OCI-LY3 (cell line): Measurements from ENCODE around the gene ENDOU.

Experiments used
- H2AFZ ChIP-seq: fragments of 200-600, 300-600 bp; shearing (Covaris generic); 2 replicates; pipeline ENCODE4 v1.6.0; 2014; ENCODE audit warnings: antibody characterized with exemption, low read depth, low read length
- H3K27ac ChIP-seq: fragments of 200-600, 300-600 bp; sonication (generic); 2 replicates; pipeline ENCODE4 v1.5.1; 2014; ENCODE audit warnings: mild to moderate bottlenecking, low read length, moderate library complexity, mixed read lengths
- H3K27me3 ChIP-seq: fragments of 200-600, 300-600 bp; sonication (generic); 2 replicates; pipeline ENCODE4 v1.6.1; 2014; ENCODE audit warnings: low read depth, low read length, mixed read lengths
- H3K36me3 ChIP-seq: fragments of 200-600, 300-600 bp; sonication (generic); replicated peaks from 2 replicates; pipeline ENCODE3; 2014; ENCODE audit warnings: low read depth, low read length, mixed read lengths
- H3K4me1 ChIP-seq: fragments of 300-600, 200-600 bp; sonication (generic); 2 replicates; pipeline ENCODE4 v1.6.1; 2014; ENCODE audit warnings: low read length, mixed read lengths
- H3K4me2 ChIP-seq: fragments of 200-600, 300-600 bp; sonication (generic); 2 replicates; pipeline ENCODE4 v1.6.1; 2014; ENCODE audit warnings: low read length, mixed read lengths
- H3K4me3 ChIP-seq: fragments of 300-600, 200-600 bp; sonication (generic); 2 replicates; pipeline ENCODE4 v1.5.1; 2014; ENCODE audit warnings: antibody characterized with exemption, mild to moderate bottlenecking, low read length, moderate library complexity
- H3K79me2 ChIP-seq: fragments of 300-600, 200-600 bp; shearing (Covaris generic); 2 replicates; pipeline ENCODE4 v1.6.1; 2014; ENCODE audit warnings: mild to moderate bottlenecking, low read length, mixed read lengths
- H3K9ac ChIP-seq: fragments of 300-600, 200-600 bp; shearing (Covaris generic); 2 replicates; pipeline ENCODE4 v1.6.0; 2014; ENCODE audit warnings: mild to moderate bottlenecking, low read length, moderate library complexity
- H3K9me3 ChIP-seq: fragments of 200-600, 300-600 bp; shearing (Covaris generic); 2 replicates; pipeline ENCODE4 v1.6.1; 2014; ENCODE audit warnings: low read length, mixed read lengths; ENCODE audit not compliant: insufficient read depth
- H4K20me1 ChIP-seq: fragments of 200-600, 300-600 bp; sonication (generic); 2 replicates; pipeline ENCODE4 v1.6.1; 2016; ENCODE audit warnings: low read length, mixed read lengths; ENCODE audit not compliant: insufficient read depth
- EZH2phosphoT487 ChIP-seq: fragments of 200-600 bp; shearing (Covaris generic); IDR thresholded peaks from 2 replicates; pipeline ENCODE4 v1.6.1; 2018; ENCODE audit warnings: antibody characterized with exemption, mixed run types, low read depth
- TF ChIP-seq, protein P1 (sequence below): fragments of 200-600, 300-600 bp; sonication (generic); IDR thresholded peaks from 2 replicates; pipeline ENCODE4 v1.5.1; 2014; ENCODE audit warnings: antibody characterized with exemption, low read length, low read depth

The ENDOU gene

DNA sequence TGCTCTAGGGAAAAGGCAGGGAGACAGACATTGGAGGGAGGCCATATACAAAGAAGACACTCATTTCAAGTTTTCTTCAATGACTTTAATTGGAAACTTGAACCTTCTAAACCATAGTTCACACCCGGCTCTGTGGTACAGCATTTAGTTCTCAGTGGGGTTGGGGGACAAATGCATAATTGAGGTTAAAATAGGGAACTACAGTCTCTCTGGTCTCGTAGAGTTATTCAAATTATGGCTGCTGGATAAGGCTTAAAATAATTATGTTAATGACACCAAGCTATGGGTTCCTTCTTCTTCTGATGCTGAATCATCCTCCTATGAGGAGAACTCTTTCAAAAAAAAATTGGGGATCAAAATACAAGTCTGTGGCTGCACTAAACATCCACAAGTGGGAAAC is 15.6 kb downstream of the ENDOU start:
- H3K36me3 ChIP-seq = no peaks in the 10 kb centered on the region
- no peaks in the 10 kb centered on the region for H3K9me3 ChIP-seq
- H3K9ac ChIP-seq = peak overlapping the region; percentile 91
- H3K79me2 ChIP-seq = peaks cover 48% of the 10 kb centered on the region
- H2AFZ ChIP-seq = no peak overlapping the region
- TF ChIP-seq EZH2phosphoT487 = no peak
- TF ChIP-seq, protein P1, sequence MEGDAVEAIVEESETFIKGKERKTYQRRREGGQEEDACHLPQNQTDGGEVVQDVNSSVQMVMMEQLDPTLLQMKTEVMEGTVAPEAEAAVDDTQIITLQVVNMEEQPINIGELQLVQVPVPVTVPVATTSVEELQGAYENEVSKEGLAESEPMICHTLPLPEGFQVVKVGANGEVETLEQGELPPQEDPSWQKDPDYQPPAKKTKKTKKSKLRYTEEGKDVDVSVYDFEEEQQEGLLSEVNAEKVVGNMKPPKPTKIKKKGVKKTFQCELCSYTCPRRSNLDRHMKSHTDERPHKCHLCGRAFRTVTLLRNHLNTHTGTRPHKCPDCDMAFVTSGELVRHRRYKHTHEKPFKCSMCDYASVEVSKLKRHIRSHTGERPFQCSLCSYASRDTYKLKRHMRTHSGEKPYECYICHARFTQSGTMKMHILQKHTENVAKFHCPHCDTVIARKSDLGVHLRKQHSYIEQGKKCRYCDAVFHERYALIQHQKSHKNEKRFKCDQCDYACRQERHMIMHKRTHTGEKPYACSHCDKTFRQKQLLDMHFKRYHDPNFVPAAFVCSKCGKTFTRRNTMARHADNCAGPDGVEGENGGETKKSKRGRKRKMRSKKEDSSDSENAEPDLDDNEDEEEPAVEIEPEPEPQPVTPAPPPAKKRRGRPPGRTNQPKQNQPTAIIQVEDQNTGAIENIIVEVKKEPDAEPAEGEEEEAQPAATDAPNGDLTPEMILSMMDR = no peak
- H3K27ac ChIP-seq = peak overlapping the region; percentile 97
- H3K27me3 ChIP-seq = no peaks in the 10 kb centered on the region
- peak overlapping the region; percentile 98 for H3K4me2 ChIP-seq
- H3K4me3 ChIP-seq = peak overlapping the region; percentile 82
- peaks cover 55% of the 10 kb centered on the region for H3K4me1 ChIP-seq
- peaks cover 6% of the 10 kb centered on the region for H4K20me1 ChIP-seq

DNA sequence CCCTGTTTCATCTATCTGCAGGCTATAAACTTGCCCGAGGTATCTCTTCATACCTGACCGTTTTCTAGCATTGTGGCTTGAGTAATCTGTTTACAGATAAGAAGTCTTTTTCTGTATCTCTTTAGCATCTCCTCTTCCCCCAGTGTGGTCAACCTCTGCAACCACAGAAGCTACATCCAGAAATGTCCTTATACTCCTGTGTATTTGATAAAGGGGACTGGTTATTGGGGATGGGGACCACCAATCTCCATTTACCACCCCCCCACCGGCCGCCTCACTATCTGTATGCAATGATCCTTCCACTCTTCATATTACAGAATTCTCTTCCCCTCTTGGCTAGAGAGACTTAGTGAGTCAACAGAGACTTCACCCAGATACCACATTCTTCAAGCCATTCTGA is 16.1 kb downstream of the ENDOU start:
- H3K4me3 ChIP-seq = peak overlapping the region; percentile 82
- H3K27ac ChIP-seq = peak overlapping the region; percentile 97
- peaks cover 53% of the 10 kb centered on the region for H3K4me1 ChIP-seq
- H3K9me3 ChIP-seq = no peaks in the 10 kb centered on the region
- peak overlapping the region; percentile 91 for H3K9ac ChIP-seq
- no peaks in the 10 kb centered on the region for H3K27me3 ChIP-seq
- H3K4me2 ChIP-seq = peak overlapping the region; percentile 98
- peaks cover 53% of the 10 kb centered on the region for H3K79me2 ChIP-seq
- TF ChIP-seq EZH2phosphoT487 = no peak
- TF ChIP-seq, protein P1 = no peak
- no peak overlapping the region for H2AFZ ChIP-seq
- H4K20me1 ChIP-seq = peaks cover 8% of the 10 kb centered on the region
- H3K36me3 ChIP-seq = no peaks in the 10 kb centered on the region

- no peaks in the 10 kb centered on the region for H3K27me3 ChIP-seq
- H3K79me2 ChIP-seq = peaks cover 65% of the 10 kb centered on the region
- peak overlapping the region; percentile 15; the same call in 1 of the 2 replicates for H2AFZ ChIP-seq
- H3K27ac ChIP-seq = peak overlapping the region; percentile 97
- peak overlapping the region; percentile 91 for H3K9ac ChIP-seq
- peak overlapping the region; percentile 98 for H3K4me2 ChIP-seq
- peaks cover 19% of the 10 kb centered on the region for H4K20me1 ChIP-seq
- H3K4me1 ChIP-seq = peaks cover 56% of the 10 kb centered on the region
- H3K36me3 ChIP-seq = peaks cover 3% of the 10 kb centered on the region
- TF ChIP-seq EZH2phosphoT487 = no peak
- TF ChIP-seq, protein P1 = no peak
- peak overlapping the region; percentile 82 for H3K4me3 ChIP-seq
- no peaks in the 10 kb centered on the region for H3K9me3 ChIP-seq
Measured at GRCh38 chr12:47707905-47708543, 17.3 kb downstream of the ENDOU start.

- Histone ChIP-seq H3K4me2 (peak overlapping the region; percentile 98), H2AFZ (no peak overlapping the region), H3K36me3 (peaks cover 3% of the 10 kb centered on the region), H3K27ac (peak overlapping the region; percentile 97), H3K79me2 (peaks cover 72% of the 10 kb centered on the region), H4K20me1 (peaks cover 19% of the 10 kb centered on the region), H3K9me3 (no peaks in the 10 kb centered on the region), H3K4me3 (peak overlapping the region; percentile 82), H3K27me3 (no peaks in the 10 kb centered on the region), H3K4me1 (peaks cover 56% of the 10 kb centered on the region), H3K9ac (peak overlapping the region; percentile 91)
- TF ChIP-seq, protein P1 = no peak
- no peak for TF ChIP-seq EZH2phosphoT487
Measured at GRCh38 chr12:47707355-47707754, 17.9 kb downstream of the ENDOU start.
